Sigmoid colon (tissue), 7 donors: ENCODE results near the gene NUP160. TPM values are rescaled to one million over a fixed set of nuclear protein-coding genes. Genes with fewer than 3 reads are reported as not detected.
"Not testable (repeated sequence)": the region's sequence is repeated elsewhere in the genome, so short reads cannot be mapped to it uniquely, and the experiment has no call there.

Experiments
- DNase-seq: peaks from one replicate; pipeline ENCODE4 v3.0.0-alpha.2; 2019
- H3K27ac ChIP-seq, 4 donors: fragments of 200-600 bp; sonication (generic); one replicate each; pipeline ENCODE4 v1.5.1; 2016 to 2019; ENCODE audit warnings: mild to moderate bottlenecking in 1 of 4
- H3K27me3 ChIP-seq, 3 donors: fragments of 200-600 bp; sonication (generic); one replicate each; pipeline ENCODE4 v1.5.1; 2019; ENCODE audit warnings: mild to moderate bottlenecking in 1 of 3
- H3K36me3 ChIP-seq, 4 donors: fragments of 200-600 bp; sonication (generic); one replicate each; pipeline ENCODE4 v1.5.1; 2016 to 2019
- H3K4me1 ChIP-seq, 4 donors: fragments of 200-600 bp; sonication (generic); one replicate each; pipeline ENCODE4 v1.5.1; 2017 to 2019
- H3K4me3 ChIP-seq, 4 donors: fragments of 200-600 bp; sonication (generic); one replicate each; pipeline ENCODE4 v1.5.1; 2017 to 2019; ENCODE audit warnings: mild to moderate bottlenecking in 2 of 4, moderate library complexity in 1 of 4
- H3K9me3 ChIP-seq, 4 donors: fragments of 200-600 bp in 3 of 4; sonication (generic) in 3 of 4; one replicate each; pipeline versions ENCODE4 v1.5.1 to v1.6.1; 2013 to 2019
- CTCF ChIP-seq, 4 experiments: fragments of 450-650 bp in 3 of 4; fragments of 200-600 bp in 1 of 4; IDR thresholded peaks; one replicate each; pipeline ENCODE4 v1.5.1; 2016 to 2019; ENCODE audit warnings: antibody characterized with exemption in 4 of 4, mild to moderate bottlenecking in 3 of 4, moderate library complexity in 2 of 4
- EP300 ChIP-seq, 4 donors: sonication (generic); formaldehyde crosslinking; IDR thresholded peaks; one replicate each; pipeline ENCODE4 v1.6.1; 2017; ENCODE audit warnings: antibody characterized with exemption in 4 of 4
- POLR2A ChIP-seq, 2 donors: fragments of 450-650 bp; IDR thresholded peaks; one replicate each; pipeline ENCODE4 v1.6.1; 2016; ENCODE audit warnings: antibody characterized with exemption in 2 of 2, mild to moderate bottlenecking in 2 of 2, moderate library complexity in 2 of 2
- POLR2AphosphoS5 ChIP-seq, 4 donors: sonication (generic); formaldehyde crosslinking; IDR thresholded peaks; one replicate each; pipeline ENCODE4 v1.6.1; 2017; ENCODE audit warnings: antibody characterized with exemption in 4 of 4
- WGBS, 2 donors: extraction: QIAGEN DNeasy Blood & Tissue Kit; methylation state at CpG; one replicate each; pipeline ENCODE4 v1.1.7; 2013; 5-methylcytosine and 5-hydroxymethylcytosine counted together
- intact Hi-C: fragments of 100-400 bp; cut with DNase I; formaldehyde crosslinking; loops from one replicate; pipeline ENCODE4 v1.15.1; 2023
- polyA plus RNA-seq, 3 donors: library from polyadenylated mRNA; stranded (reverse); fragments of 200-250 nt; gene quantifications; one replicate each; pipeline ENCODE4 v1.2.3, GENCODE V29; 2013
- total RNA-seq, 4 donors: library from RNA; depleted of rRNA; stranded (reverse); fragments of >200 nt; gene quantifications; one replicate each; pipeline ENCODE4 v1.1.0, GENCODE V29; 2016
- donor health status: healthy with polysubstance abuse.
- donor health status: Bipolar disorder and iron deficiency.
- donor health status: healthy.

The NUP160 gene
- total and polyA plus RNA-seq, 7 donors, result 4.6 to 23.2 (median 16.3) TPM

GRCh38 chr11:47775240-47775869, 72.8 kb downstream of the NUP160 start:
- Histone ChIP-seq H3K27ac (no peak overlapping the region), H3K36me3 (peaks cover 0 to 46% (median 22%) of the 10 kb centered on the region in 4 donors), H3K4me1 (no peaks in the 10 kb centered on the region), H3K4me3 (no peak overlapping the region), H3K27me3 (no peaks in the 10 kb centered on the region), H3K9me3 (no peaks in the 10 kb centered on the region)
- TF ChIP-seq POLR2A (IDR thresholded peaks at IDR 0.05) (no peak), POLR2AphosphoS5 (IDR thresholded peaks at IDR 0.05) (no peak), EP300 (IDR thresholded peaks at IDR 0.05) (no peak), CTCF (IDR thresholded peaks at IDR 0.05) (no peak)
- no peak for DNase-seq
- intact Hi-C loops, result no loop called here
- 87% methylated on average over 8 of the region's 8 CpGs for WGBS, 2 donors

GRCh38 chr11:47773882-47774281, 74.3 kb downstream of the NUP160 start:
- H3K4me1 ChIP-seq, result peaks cover 0 to 2% (median under 1%) of the 10 kb centered on the region in 4 donors
- no peak for TF ChIP-seq EP300 (IDR thresholded peaks at IDR 0.05)
- no peak for TF ChIP-seq POLR2AphosphoS5 (IDR thresholded peaks at IDR 0.05)
- no peak for TF ChIP-seq POLR2A (IDR thresholded peaks at IDR 0.05)
- no peak for TF ChIP-seq CTCF (IDR thresholded peaks at IDR 0.05)
- no peaks in the 10 kb centered on the region for H3K27me3 ChIP-seq
- no peak for DNase-seq
- peaks cover 0 to 31% (median 13%) of the 10 kb centered on the region in 4 donors for H3K36me3 ChIP-seq
- no peaks in the 10 kb centered on the region for H3K9me3 ChIP-seq
- no peak overlapping the region for H3K27ac ChIP-seq
- WGBS, 2 donors, result 97 to 98% methylated on average over 3 of the region's 3 CpGs
- H3K4me3 ChIP-seq, result no peak overlapping the region
- intact Hi-C loops, result no loop called here

- not testable (repeated sequence) for H3K27ac ChIP-seq, H3K9me3 ChIP-seq, H3K4me3 ChIP-seq, DNase-seq, H3K27me3 ChIP-seq, H3K36me3 ChIP-seq
- H3K4me1 ChIP-seq, result peaks cover 0 to 30% (median 26%) of the 10 kb centered on the region in 4 donors
- intact Hi-C loops, result loop anchor here (2.0 to 5.0 kb wide), 2 partner anchors 77 to 362 kb away; partner anchors contain the start of gene SLC39A13
- WGBS, 2 donors, result 74 to 88% methylated on average over 14 of the region's 14 CpGs
Observed at GRCh38 chr11:47769556-47769955, 78.6 kb downstream of the NUP160 start.

GRCh38 chr11:47768101-47768612, 80.0 kb downstream of the NUP160 start:
- peak; percentile 86 for DNase-seq
- Histone ChIP-seq H3K36me3 (peaks cover 3 to 19% (median 12%) of the 10 kb centered on the region in 4 donors), H3K27ac (peak overlapping the region; percentile 98 to 100 (median 99)), H3K4me1 (peaks cover 0 to 33% (median 27%) of the 10 kb centered on the region in 4 donors), H3K4me3 (peak overlapping the region; percentile 23 to 88 (median 64)), H3K27me3 (no peaks in the 10 kb centered on the region), H3K9me3 (no peaks in the 10 kb centered on the region)
- 4% methylated on average over 12 of the region's 12 CpGs for WGBS, 2 donors
- intact Hi-C loops, result loop anchor here (2.0 to 5.0 kb wide), 2 partner anchors 79 to 361 kb away; partner anchors contain the start of gene SLC39A13
- no peak for TF ChIP-seq EP300 (IDR thresholded peaks at IDR 0.05)
- peak; percentile 81 to 90 for TF ChIP-seq POLR2A (IDR thresholded peaks at IDR 0.05)
- TF ChIP-seq CTCF (IDR thresholded peaks at IDR 0.05), result no peak
- peak; percentile 95 to 98 (median 96) for TF ChIP-seq POLR2AphosphoS5 (IDR thresholded peaks at IDR 0.05)

GRCh38 chr11:47766509-47767227, 81.5 kb downstream of the NUP160 start:
- Histone ChIP-seq H3K36me3 (peaks cover 3 to 34% (median 27%) of the 10 kb centered on the region in 4 donors), H3K27ac (peak overlapping the region; percentile 98 to 100 (median 99)), H3K4me1 (peaks cover 0 to 33% (median 27%) of the 10 kb centered on the region in 4 donors), H3K4me3 (peak overlapping the region; percentile 54 to 97 (median 86)), H3K9me3 (no peaks in the 10 kb centered on the region), H3K27me3 (no peaks in the 10 kb centered on the region)
- intact Hi-C loops, result loop anchor here (1.0 to 5.0 kb wide), 3 partner anchors 26 to 359 kb away; partner anchors contain the start of genes MTCH2 and SLC39A13
- 0% methylated on average over 65 of the region's 65 CpGs for WGBS, 2 donors
- DNase-seq, result peak; percentile 87
- TF ChIP-seq POLR2A (IDR thresholded peaks at IDR 0.05) (no peak), POLR2AphosphoS5 (IDR thresholded peaks at IDR 0.05) (peak; percentile 43 to 59 (median 46))
